BLaER1 (cell line): Measurements from ENCODE around the gene CNPPD1.

Source experiments
- H3K27ac ChIP-seq: shearing (Covaris generic); formaldehyde crosslinking; 2 replicates; pipeline ENCODE4 v1.8.1; 2022
- H3K27me3 ChIP-seq: shearing (Covaris generic); formaldehyde crosslinking; 2 replicates; pipeline ENCODE4 v1.8.1; 2022
- H3K36me3 ChIP-seq: shearing (Covaris generic); formaldehyde crosslinking; 2 replicates; pipeline ENCODE4 v1.8.1; 2022
- H3K4me1 ChIP-seq: shearing (Covaris generic); formaldehyde crosslinking; 2 replicates; pipeline ENCODE4 v1.8.1; 2022
- H3K4me2 ChIP-seq: shearing (Covaris generic); formaldehyde crosslinking; 2 replicates; pipeline ENCODE4 v1.8.1; 2022
- H3K4me3 ChIP-seq: shearing (Covaris generic); formaldehyde crosslinking; 2 replicates; pipeline ENCODE4 v1.8.1; 2022
- H3K9ac ChIP-seq: shearing (Covaris generic); formaldehyde crosslinking; 2 replicates; pipeline ENCODE4 v1.8.1; 2022
- H3K9me3 ChIP-seq: shearing (Covaris generic); formaldehyde crosslinking; 2 replicates; pipeline ENCODE4 v1.8.1; 2022
- H4K20me1 ChIP-seq: shearing (Covaris generic); formaldehyde crosslinking; 2 replicates; pipeline ENCODE4 v1.8.1; 2022
- Cebpa-rat ChIP-seq: shearing (Covaris generic); IDR thresholded peaks from 2 replicates; pipeline ENCODE4 v1.8.1; 2022

CNPPD1 gene

GRCh38 chr2:219172231-219173154, 4.2 kb downstream of the CNPPD1 start:
- peaks cover 8% of the 10 kb centered on the region; the same call in 1 of the 2 replicates for H4K20me1 ChIP-seq
- no peak for TF ChIP-seq Cebpa-rat
- H3K4me2 ChIP-seq = no peak overlapping the region
- no peak overlapping the region for H3K4me3 ChIP-seq
- no peaks in the 10 kb centered on the region for H3K9me3 ChIP-seq
- H3K36me3 ChIP-seq = peaks cover 43% of the 10 kb centered on the region
- H3K27me3 ChIP-seq = no peaks in the 10 kb centered on the region
- H3K9ac ChIP-seq = no peak overlapping the region
- no peak overlapping the region for H3K27ac ChIP-seq
- H3K4me1 ChIP-seq = peaks cover 20% of the 10 kb centered on the region

GRCh38 chr2:219171231-219171651, 5.5 kb downstream of the CNPPD1 start:
- Histone ChIP-seq H3K27me3 (no peaks in the 10 kb centered on the region), H3K27ac (no peak overlapping the region), H3K36me3 (peaks cover 43% of the 10 kb centered on the region), H4K20me1 (peaks cover 8% of the 10 kb centered on the region; the same call in 1 of the 2 replicates), H3K4me1 (peaks cover 20% of the 10 kb centered on the region), H3K4me2 (no peak overlapping the region), H3K9me3 (no peaks in the 10 kb centered on the region), H3K4me3 (no peak overlapping the region), H3K9ac (no peak overlapping the region)
- TF ChIP-seq Cebpa-rat = no peak

- H3K4me3 ChIP-seq = no peak within 1 kb of the TSS
- peaks cover 39% of the 10 kb centered on the region for H3K36me3 ChIP-seq
- no peak within 1 kb of the TSS for H3K9ac ChIP-seq
- H3K4me1 ChIP-seq = peaks cover 8% of the 10 kb centered on the region
- no peak within 1 kb of the TSS for H3K27ac ChIP-seq
- H3K4me2 ChIP-seq = no peak within 1 kb of the TSS
- no peaks in the 10 kb centered on the region for H3K9me3 ChIP-seq
- H4K20me1 ChIP-seq = peaks cover 8% of the 10 kb centered on the region; the same call in 1 of the 2 replicates
- no peaks in the 10 kb centered on the region for H3K27me3 ChIP-seq
- no peak for TF ChIP-seq Cebpa-rat
These were observed 6.6 kb downstream of the CNPPD1 start, which contains the start of gene SLC23A3 for GRCh38 chr2:219169930-219170654. Gene SLC23A3 (minus strand): TSS chr2:219170029. CDS start chr2:219169984, 45 bp downstream.

- H3K36me3 ChIP-seq = peaks cover 27% of the 10 kb centered on the region
These were observed 7.8 kb downstream of the CNPPD1 start for GRCh38 chr2:219168932-219169331.

GRCh38 chr2:219168526-219168925, 8.2 kb downstream of the CNPPD1 start:
- H3K27me3 ChIP-seq = no peaks in the 10 kb centered on the region
- H4K20me1 ChIP-seq = 0 out of 2 replicates have a peak, but pooled peaks cover 7% of the 10 kb centered on the region
- no peak overlapping the region for H3K4me2 ChIP-seq
- no peaks in the 10 kb centered on the region for H3K9me3 ChIP-seq
- no peak for TF ChIP-seq Cebpa-rat
- peaks cover 23% of the 10 kb centered on the region for H3K36me3 ChIP-seq
- no peaks in the 10 kb centered on the region for H3K4me1 ChIP-seq
- H3K4me3 ChIP-seq = no peak overlapping the region
- H3K9ac ChIP-seq = no peak overlapping the region
- H3K27ac ChIP-seq = no peak overlapping the region

More at GRCh38 chr2:219168932-219169331, 7.8 kb downstream of the CNPPD1 start:
- no peaks in the 10 kb centered on the region for H3K4me1 ChIP-seq
- no peak for TF ChIP-seq Cebpa-rat
- no peak overlapping the region for H3K27ac ChIP-seq
- no peak overlapping the region for H3K4me2 ChIP-seq
- no peaks in the 10 kb centered on the region for H3K9me3 ChIP-seq
- H3K9ac ChIP-seq = no peak overlapping the region
- no peaks in the 10 kb centered on the region for H3K27me3 ChIP-seq
- peaks cover 8% of the 10 kb centered on the region; the same call in 1 of the 2 replicates for H4K20me1 ChIP-seq
- H3K4me3 ChIP-seq = no peak overlapping the region

- Histone ChIP-seq H3K27me3 (no peaks in the 10 kb centered on the region), H3K27ac (no peak overlapping the region), H3K4me2 (no peak overlapping the region), H3K4me1 (no peaks in the 10 kb centered on the region), H3K9me3 (no peaks in the 10 kb centered on the region), H3K36me3 (peaks cover 18% of the 10 kb centered on the region), H3K4me3 (no peak overlapping the region), H3K9ac (no peak overlapping the region), H4K20me1 (0 out of 2 replicates have a peak, but pooled peaks cover 1% of the 10 kb centered on the region)
- no peak for TF ChIP-seq Cebpa-rat
These were observed 8.7 kb downstream of the CNPPD1 start for GRCh38 chr2:219167997-219168396.

- Histone ChIP-seq H3K27ac (no peak overlapping the region), H3K4me2 (no peak overlapping the region), H3K4me1 (peaks cover 8% of the 10 kb centered on the region), H3K4me3 (no peak overlapping the region), H3K9ac (no peak overlapping the region), H4K20me1 (no peaks in the 10 kb centered on the region), H3K36me3 (no peaks in the 10 kb centered on the region), H3K27me3 (no peaks in the 10 kb centered on the region), H3K9me3 (no peaks in the 10 kb centered on the region)
- no peak for TF ChIP-seq Cebpa-rat
These were observed 11.4 kb downstream of the CNPPD1 start for GRCh38 chr2:219165058-219165911.

GRCh38 chr2:219163156-219163555, 13.6 kb downstream of the CNPPD1 start:
- Histone ChIP-seq H3K27me3 (no peaks in the 10 kb centered on the region), H4K20me1 (no peaks in the 10 kb centered on the region), H3K4me3 (no peak overlapping the region), H3K9ac (no peak overlapping the region), H3K4me2 (no peak overlapping the region), H3K9me3 (no peaks in the 10 kb centered on the region), H3K4me1 (peaks cover 13% of the 10 kb centered on the region), H3K27ac (no peak overlapping the region), H3K36me3 (no peaks in the 10 kb centered on the region)
- TF ChIP-seq Cebpa-rat = no peak

- peak overlapping the region; percentile 69 for H3K4me3 ChIP-seq
- H3K9me3 ChIP-seq = no peaks in the 10 kb centered on the region
- no peak for TF ChIP-seq Cebpa-rat
- no peak overlapping the region for H3K27ac ChIP-seq
- peaks cover 13% of the 10 kb centered on the region for H3K4me1 ChIP-seq
- no peak overlapping the region; the same call in 1 of the 2 replicates for H3K9ac ChIP-seq
- H3K4me2 ChIP-seq = peak overlapping the region; percentile 84
- peaks cover 11% of the 10 kb centered on the region for H3K36me3 ChIP-seq
- H3K27me3 ChIP-seq = no peaks in the 10 kb centered on the region
- H4K20me1 ChIP-seq = no peaks in the 10 kb centered on the region
These were observed 15.6 kb downstream of the CNPPD1 start for GRCh38 chr2:219161097-219161496.
